Lung (tissue), 12 donors: ENCODE results near the gene MECP2. TPM values are rescaled to one million over a fixed set of nuclear protein-coding genes. Genes with fewer than 3 reads are reported as not detected.

Source experiments
- ATAC-seq: fragments of 200-7000 bp; cut with Tn5 transposase; one replicate; pipeline ENCODE4 v1.9.1; 2020; ENCODE audit warnings: moderate number of reproducible peaks; ENCODE audit not compliant: insufficient read depth, low FRiP score
- DNase-seq, 3 donors: peaks; one replicate each; pipeline ENCODE4 v3.0.0-alpha.2; 2013 to 2017
- H3K27ac ChIP-seq, 2 donors: one replicate each; pipeline ENCODE4 v1.5.1; 2013; ENCODE audit warnings: mild to moderate bottlenecking in 2 of 2, moderate library complexity in 2 of 2, control low read depth in 1 of 2, inconsistent platforms in 1 of 2, low read depth in 1 of 2, low read length in 1 of 2
- H3K27me3 ChIP-seq, 3 donors: one replicate each; pipeline ENCODE4 v1.5.1; 2013; ENCODE audit warnings: low read length in 2 of 3; ENCODE audit not compliant: control insufficient read depth in 3 of 3, insufficient read depth in 3 of 3
- H3K36me3 ChIP-seq, 4 donors: one replicate each; pipeline ENCODE4 v1.5.1; 2013; ENCODE audit warnings: low read length in 4 of 4, mild to moderate bottlenecking in 1 of 4, moderate library complexity in 1 of 4; ENCODE audit not compliant: control insufficient read depth in 4 of 4, insufficient read depth in 4 of 4
- H3K4me1 ChIP-seq, 5 donors: one replicate each; pipeline ENCODE4 v1.5.1; 2013; ENCODE audit warnings: low read length in 5 of 5, mild to moderate bottlenecking in 2 of 5, moderate library complexity in 1 of 5; ENCODE audit not compliant: control insufficient read depth in 5 of 5, insufficient read depth in 5 of 5
- H3K4me3 ChIP-seq: one replicate; pipeline ENCODE4 v1.5.1; 2013; ENCODE audit warnings: mild to moderate bottlenecking, control low read depth, moderate library complexity
- H3K9ac ChIP-seq, 2 donors: one replicate each; pipeline ENCODE4 v1.5.1; 2013; ENCODE audit warnings: low read length in 2 of 2, control low read depth in 1 of 2; ENCODE audit not compliant: insufficient read depth in 1 of 2
- H3K9me3 ChIP-seq, 4 donors: one replicate each; pipeline ENCODE4 v1.5.1; 2013; ENCODE audit warnings: low read length in 3 of 4, mild to moderate bottlenecking in 1 of 4, moderate library complexity in 1 of 4; ENCODE audit not compliant: control insufficient read depth in 4 of 4, insufficient read depth in 3 of 4
- WGBS, 2 donors: extraction: QIAGEN DNeasy Blood & Tissue Kit; methylation state at CpG; one replicate each; pipeline ENCODE4 v1.1.7; 2013; 5-methylcytosine and 5-hydroxymethylcytosine counted together
- polyA plus RNA-seq, 2 donors: library from polyadenylated mRNA; stranded (reverse); fragments of 200-250 nt; gene quantifications; one replicate each; pipeline ENCODE4 v1.2.1, GENCODE V29; 2013
- total RNA-seq, 2 donors: library from RNA; depleted of rRNA in 1 of 2; stranded (reverse); fragments of >200 nt in 1 of 2; gene quantifications; one replicate each; pipeline ENCODE4 v1.2.1, GENCODE V29; 2014 to 2021
- TF ChIP-seq, protein P1 (sequence below): IDR thresholded peaks from 2 replicates; pipeline ENCODE4 v1.5.1; 2012; ENCODE audit warnings: mild to moderate bottlenecking; ENCODE audit errors: control extremely low read depth, extremely low read depth
- donor health status: control.
- donor health status: control.
- donor health status: Bipolar disorder and iron deficiency.
- donor health status: healthy.
- donor health status: DM: yes; HTN: yes; CAD: no.

The MECP2 gene
- total and polyA plus RNA-seq, 4 donors = 20.4 to 62.9 (median 38.9) TPM

DNA sequence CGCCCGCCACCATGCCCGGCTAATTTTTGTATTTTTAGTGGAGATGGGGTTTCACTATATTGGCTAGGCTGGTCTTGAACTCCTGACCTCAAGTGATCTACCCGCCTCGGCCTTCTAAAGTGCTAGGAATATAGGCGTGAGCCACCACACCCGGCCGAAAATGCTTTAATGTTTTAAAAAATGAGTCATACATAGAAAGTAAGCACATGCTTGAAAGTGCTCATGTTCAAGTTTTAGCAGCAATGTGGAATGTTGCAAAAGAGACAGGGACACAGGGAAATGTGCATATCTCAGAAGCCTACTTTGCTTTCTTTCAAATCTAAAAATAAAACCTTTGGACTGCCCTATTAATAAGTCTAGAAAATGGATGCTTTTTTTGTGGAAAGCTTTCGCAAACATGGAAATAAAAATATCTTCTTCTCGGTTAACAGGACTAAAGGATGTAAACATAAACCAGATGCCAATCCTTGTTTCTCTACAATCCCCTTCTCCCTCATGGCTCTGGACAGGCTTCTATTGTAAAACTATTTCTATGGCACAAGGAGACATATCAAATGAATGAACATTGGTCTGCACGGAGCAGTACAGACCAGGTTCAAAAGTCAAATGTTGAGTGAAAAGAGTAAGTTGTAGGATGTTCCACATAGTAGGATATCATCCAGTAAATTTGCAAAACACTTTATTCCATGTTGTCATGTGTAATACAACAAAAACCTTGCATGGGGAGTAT lies 15.0 kb downstream of the MECP2 start:
- H3K27me3 ChIP-seq = no peaks in the 10 kb centered on the region
- peak overlapping the region in 1 of 2 donors; percentile 33 for H3K27ac ChIP-seq
- no peak overlapping the region for H3K4me3 ChIP-seq
- H3K9me3 ChIP-seq = no peaks in the 10 kb centered on the region
- H3K4me1 ChIP-seq = peaks cover 0 to 11% (median 2%) of the 10 kb centered on the region in 5 donors
- DNase-seq (no peak), ATAC-seq (peak; percentile 69)
- TF ChIP-seq, protein P1, sequence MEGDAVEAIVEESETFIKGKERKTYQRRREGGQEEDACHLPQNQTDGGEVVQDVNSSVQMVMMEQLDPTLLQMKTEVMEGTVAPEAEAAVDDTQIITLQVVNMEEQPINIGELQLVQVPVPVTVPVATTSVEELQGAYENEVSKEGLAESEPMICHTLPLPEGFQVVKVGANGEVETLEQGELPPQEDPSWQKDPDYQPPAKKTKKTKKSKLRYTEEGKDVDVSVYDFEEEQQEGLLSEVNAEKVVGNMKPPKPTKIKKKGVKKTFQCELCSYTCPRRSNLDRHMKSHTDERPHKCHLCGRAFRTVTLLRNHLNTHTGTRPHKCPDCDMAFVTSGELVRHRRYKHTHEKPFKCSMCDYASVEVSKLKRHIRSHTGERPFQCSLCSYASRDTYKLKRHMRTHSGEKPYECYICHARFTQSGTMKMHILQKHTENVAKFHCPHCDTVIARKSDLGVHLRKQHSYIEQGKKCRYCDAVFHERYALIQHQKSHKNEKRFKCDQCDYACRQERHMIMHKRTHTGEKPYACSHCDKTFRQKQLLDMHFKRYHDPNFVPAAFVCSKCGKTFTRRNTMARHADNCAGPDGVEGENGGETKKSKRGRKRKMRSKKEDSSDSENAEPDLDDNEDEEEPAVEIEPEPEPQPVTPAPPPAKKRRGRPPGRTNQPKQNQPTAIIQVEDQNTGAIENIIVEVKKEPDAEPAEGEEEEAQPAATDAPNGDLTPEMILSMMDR = no peak
- WGBS, 2 donors = 55 to 57% methylated on average over 11 of the region's 11 CpGs
- H3K36me3 ChIP-seq = peaks cover 0 to 2% (median 0%) of the 10 kb centered on the region in 4 donors
- H3K9ac ChIP-seq = no peak overlapping the region

DNA sequence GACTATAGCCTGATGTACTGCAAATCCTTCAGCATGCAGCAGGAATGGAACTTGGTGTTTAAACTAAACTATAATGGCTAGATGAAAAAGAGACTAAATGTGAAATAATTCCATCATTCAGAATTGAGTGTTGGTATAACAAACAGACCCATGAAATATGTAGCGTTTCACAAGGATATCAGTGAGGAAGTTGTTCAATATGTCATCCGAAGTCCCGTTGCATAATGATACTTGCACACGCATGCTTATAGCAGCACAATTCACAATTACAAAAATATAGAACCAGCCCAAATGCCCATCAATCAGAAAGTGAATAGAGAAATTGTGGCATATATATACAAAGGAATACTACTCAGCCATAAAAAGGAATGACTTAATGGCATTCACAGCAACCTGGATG lies 20.4 kb downstream of the MECP2 start:
- no peak for ATAC-seq
- H3K9ac ChIP-seq = no peak overlapping the region
- WGBS, 2 donors = 45 to 83% methylated on average over 4 of the region's 4 CpGs
- H3K36me3 ChIP-seq = peaks cover 0 to 2% (median 0%) of the 10 kb centered on the region in 4 donors
- H3K4me3 ChIP-seq = no peak overlapping the region
- peaks cover 0 to 4% (median 0%) of the 10 kb centered on the region in 4 donors for H3K9me3 ChIP-seq
- H3K27ac ChIP-seq = no peak overlapping the region
- TF ChIP-seq, protein P1 = no peak
- H3K4me1 ChIP-seq = peaks cover 0 to 10% (median 0%) of the 10 kb centered on the region in 5 donors
- no peak for DNase-seq
- H3K27me3 ChIP-seq = no peaks in the 10 kb centered on the region

DNA sequence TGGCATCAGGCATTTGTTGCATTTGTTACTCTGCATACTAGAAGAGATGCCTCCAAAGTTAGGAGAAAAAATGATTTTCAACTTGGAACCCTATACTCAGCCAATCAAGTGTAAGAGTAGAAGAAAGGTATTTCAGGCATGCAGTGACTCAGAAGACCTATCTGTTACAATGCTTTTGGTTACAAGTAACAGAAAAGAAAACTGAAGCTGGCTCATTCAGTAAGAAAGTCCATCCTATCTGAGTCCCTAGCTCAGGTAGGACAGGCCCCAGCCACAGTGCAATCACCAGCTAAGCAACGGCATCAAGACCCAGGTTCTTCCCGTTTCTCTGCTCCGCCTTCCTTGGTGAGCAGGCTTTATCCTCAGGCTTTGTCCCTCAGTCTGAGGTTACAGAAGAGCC lies 23.3 kb downstream of the MECP2 start:
- Histone ChIP-seq H3K4me1 (peaks cover 0 to 10% (median 0%) of the 10 kb centered on the region in 5 donors), H3K27me3 (peaks cover 0 to 4% (median 0%) of the 10 kb centered on the region in 3 donors), H3K9ac (no peak overlapping the region), H3K4me3 (no peak overlapping the region), H3K36me3 (no peaks in the 10 kb centered on the region), H3K27ac (no peak overlapping the region), H3K9me3 (peaks cover 0 to 4% (median 0%) of the 10 kb centered on the region in 4 donors)
- no peak for ATAC-seq
- TF ChIP-seq, protein P1 = no peak
- no peak for DNase-seq
- WGBS, 2 donors = 43 to 72% methylated on average over 3 of the region's 3 CpGs
